ENCODE measurements around the gene DNAI4. TPM values are rescaled to one million over a fixed set of nuclear protein-coding genes. Genes with fewer than 3 reads are reported as not detected.

Gene DNAI4
- total and polyA plus RNA-seq, 2 of the 4 experiments (the other 2 are of a cell fraction) = 0.63 to 1.6 TPM

GRCh38 chr1:66927528-66927927 lies 2.9 kb upstream of the DNAI4 start:
- H3K79me1 ChIP-seq (ENCODE audit: low read depth in 1 of 2, low read length in 2 of 2) = peaks cover 13 to 39% of the 10 kb centered on the region in 2 experiments
- no peak overlapping the region for H2BK15ac ChIP-seq (ENCODE audit: low read depth, low read length)
- H4K5ac ChIP-seq (ENCODE audit: low read depth, low read length) = no peak overlapping the region
- no peak overlapping the region for H2BK20ac ChIP-seq (ENCODE audit: low read depth, low read length)
- BruUV-seq (replicated peaks) = no TSS peak
- in situ Hi-C loops (cut with MboI; ENCODE audit: low sequenced_read_pairs) (loop anchor here (25.0 kb wide), 2 partner anchors 390 to 1115 kb away; partner anchors contain the start of gene SGIP1), dilution Hi-C loops (cut with HindIII; ENCODE audit: low sequenced_read_pairs, unreplicated experiment) (no loop called here), intact Hi-C loops (cut with micrococcal nuclease) (no loop called here)
- no peak overlapping the region for H4K8ac ChIP-seq (ENCODE audit: low read depth in 2 of 2, low read length in 2 of 2)
- no peak overlapping the region for H3K56ac ChIP-seq (ENCODE audit: extremely low read depth, insufficient read depth, low read length)
- H3K4me3 ChIP-seq (ENCODE audit: insufficient read depth, low read depth, low read length) = no peak overlapping the region
- H3K36me3 ChIP-seq (ENCODE audit: control insufficient read depth, insufficient read depth, low read length) = no peaks in the 10 kb centered on the region
- H4K91ac ChIP-seq (ENCODE audit: insufficient read depth, low read depth, low read length) = no peak overlapping the region
- TF ChIP-seq MXI1 (IDR thresholded peaks at IDR 0.05; ENCODE audit: borderline replicate concordance, low read depth, low read length) (no peak), MAZ (IDR thresholded peaks at IDR 0.05; ENCODE audit: borderline replicate concordance, low read depth, low read length) (no peak)
- POLR2A ChIA-PET (ENCODE audit: unreplicated experiment) = no interaction called here
- H3K4ac ChIP-seq (ENCODE audit: low read depth, low read length) = no peak overlapping the region
- no peak overlapping the region for H3K23ac ChIP-seq (ENCODE audit: low read depth, low read length)
- H3K18ac ChIP-seq (ENCODE audit: low read depth, low read length) = no peak overlapping the region
- no peak overlapping the region for H2BK120ac ChIP-seq (ENCODE audit: low read depth, low read length)
- H3K14ac ChIP-seq (replicated peaks; ENCODE audit: low read depth, low read length) = no peak overlapping the region
- no peaks in the 10 kb centered on the region for H3K9me1 ChIP-seq (ENCODE audit: insufficient read depth, low read length)
- no peak overlapping the region for H2AK9ac ChIP-seq (replicated peaks; ENCODE audit: low read depth, low read length, poor library complexity)
- no peaks in the 10 kb centered on the region for H3K9me3 ChIP-seq (ENCODE audit: control insufficient read depth, insufficient read depth, low read length)
- DNase-seq (no peak), ATAC-seq (ENCODE audit: low read depth) (no peak)
- no peak overlapping the region for H2BK5ac ChIP-seq (ENCODE audit: low read depth, low read length, poor library complexity, severe bottlenecking)
- CTCF ChIA-PET = no interaction called here
- no peaks in the 10 kb centered on the region for H3K27me3 ChIP-seq (ENCODE audit: control insufficient read depth, insufficient read depth, low read length)
- H2AK5ac ChIP-seq (ENCODE audit: low read depth, low read length) = no peak overlapping the region
- peaks cover 15% of the 10 kb centered on the region for H4K20me1 ChIP-seq (ENCODE audit: insufficient read depth, low read length)
- H2AFZ ChIP-seq (replicated peaks; ENCODE audit: low read length, poor library complexity) = no peak overlapping the region
- no peak overlapping the region for H3K27ac ChIP-seq (ENCODE audit: insufficient read depth, low read length)
- no peaks in the 10 kb centered on the region for H3K4me1 ChIP-seq (ENCODE audit: control insufficient read depth, insufficient read depth, low read length)
- H3K4me2 ChIP-seq (ENCODE audit: low read depth, low read length) = no peak overlapping the region
- no peak overlapping the region for H3K9ac ChIP-seq (ENCODE audit: low read depth, low read length)

All from IMR-90 (cell line).